ENCODE data around the gene TMEM198. TPM values are rescaled to one million over a fixed set of nuclear protein-coding genes. Genes with fewer than 3 reads are reported as not detected.
A peak's percentile ranks its signal among the peaks of the same experiment; 100 is the strongest.

Gene TMEM198
- total RNA-seq, 1 experiment from 2014 or later, result 1.8 TPM

- DNase-seq (ENCODE audit: low read depth), result no peak
Observed at GRCh38 chr2:219575566-219576504, 32.0 kb downstream of the TMEM198 start.

GRCh38 chr2:219576505-219577388 lies 32.9 kb downstream of the TMEM198 start:
- DNase-seq (ENCODE audit: low read depth), result peak; percentile 16

GRCh38 chr2:219578811-219579613 lies 35.2 kb downstream of the TMEM198 start:
- DNase-seq (ENCODE audit: low read depth), result no peak

- DNase-seq (ENCODE audit: low read depth), result no peak
Observed at GRCh38 chr2:219581346-219581745, 37.5 kb downstream of the TMEM198 start.

- no peak for DNase-seq (ENCODE audit: low read depth)
Observed at GRCh38 chr2:219591091-219591490, 47.3 kb downstream of the TMEM198 start.

GRCh38 chr2:219592736-219593135 lies 48.9 kb downstream of the TMEM198 start:
- no peak for DNase-seq (ENCODE audit: low read depth)

- DNase-seq (ENCODE audit: low read depth), result no peak
Observed at GRCh38 chr2:219593154-219593553, 49.3 kb downstream of the TMEM198 start.

GRCh38 chr2:219595256-219595655 lies 51.4 kb downstream of the TMEM198 start:
- DNase-seq (ENCODE audit: low read depth), result no peak

GRCh38 chr2:219596954-219597551 lies 53.2 kb downstream of the TMEM198 start:
- DNase-seq (ENCODE audit: low read depth), result no peak

GRCh38 chr2:219597552-219598307 lies 53.9 kb downstream of the TMEM198 start, which contains the start of gene STK11IP:
TSS of gene STK11IP (plus strand) at chr2:219597857. CDS start at chr2:219598120, 263 bp downstream.
- peak; percentile 96 for DNase-seq (ENCODE audit: low read depth)

GRCh38 chr2:219598308-219599078 lies 54.7 kb downstream of the TMEM198 start:
- no peak for DNase-seq (ENCODE audit: low read depth)

Small RNA genes within 50 kb of the gene (small RNA-seq; reads per million reads assigned to genes)
- gene MIR3132 (not detected), gene RN7SKP213 (not detected)

Other genes with a start within 250 kb of the TMEM198 start
- 10.2 and 11.2 TPM in 2 replicates for gene PTPRN, start 234.6 kb upstream of the TMEM198 start, total RNA-seq (2014; rRNA removed; shearing (Covaris generic))
- not detected in 2 replicates for gene RESP18, start 211.3 kb upstream of the TMEM198 start, total RNA-seq (2014; rRNA removed; shearing (Covaris generic))
- gene DNPEP, start 156.1 kb upstream of the TMEM198 start, total RNA-seq (2014; rRNA removed; shearing (Covaris generic)), result 77.0 and 94.9 TPM in 2 replicates
- gene DES, start 125.7 kb upstream of the TMEM198 start, total RNA-seq (2014; rRNA removed; shearing (Covaris generic)), result not detected in 2 replicates
- 20.6 and 23.0 TPM in 2 replicates for gene SPEG, start 109.2 kb upstream of the TMEM198 start, total RNA-seq (2014; rRNA removed; shearing (Covaris generic))
- 40.0 and 47.8 TPM in 2 replicates for gene GMPPA, start 45.1 kb upstream of the TMEM198 start, total RNA-seq (2014; rRNA removed; shearing (Covaris generic))
- gene ASIC4, start 29.5 kb upstream of the TMEM198 start, total RNA-seq (2014; rRNA removed; shearing (Covaris generic)), result not detected in 2 replicates
- 126 and 132 TPM in 2 replicates for gene CHPF, start 219 bp upstream of the TMEM198 start, total RNA-seq (2014; rRNA removed; shearing (Covaris generic))
- gene OBSL1, start 27.5 kb downstream of the TMEM198 start, total RNA-seq (2014; rRNA removed; shearing (Covaris generic)), result 71.0 and 80.8 TPM in 2 replicates
- not detected in 2 replicates for gene INHA, start 28.3 kb downstream of the TMEM198 start, total RNA-seq (2014; rRNA removed; shearing (Covaris generic))
- 17.1 and 18.2 TPM in 2 replicates for gene STK11IP, start 53.8 kb downstream of the TMEM198 start, total RNA-seq (2014; rRNA removed; shearing (Covaris generic))
- 5.8 and 7.9 TPM in 2 replicates for gene SLC4A3, start 83.6 kb downstream of the TMEM198 start, total RNA-seq (2014; rRNA removed; shearing (Covaris generic))

Measured in HT1080 (cell line).